ENCODE measurements around the gene ESRRG. TPM values are rescaled to one million over a fixed set of nuclear protein-coding genes. Genes with fewer than 3 reads are reported as not detected.

The ESRRG gene
- total and polyA plus RNA-seq, 2 donors (not counting 3 experiments of a cell fraction or from before 2014, with no cell fraction given) = not detected

GRCh38 chr1:216621536-216621935 is 101.7 kb downstream of the ESRRG start:
- dilution Hi-C loops (cut with MboI; ENCODE audit: extremely low pct_ligation_motif_present, low sequenced_read_pairs) = no loop called here

GRCh38 chr1:216617081-216617875 is 106.0 kb downstream of the ESRRG start:
- H3K9me3 ChIP-seq (replicated peaks; ENCODE audit: control insufficient read depth, insufficient read depth, low read length) = peaks cover 3% of the 10 kb centered on the region
- no peak overlapping the region for H3K4me2 ChIP-seq (ENCODE audit: insufficient read depth, low read length)
- dilution Hi-C loops (cut with MboI; ENCODE audit: extremely low pct_ligation_motif_present, low sequenced_read_pairs) = no loop called here
- no peaks in the 10 kb centered on the region for H3K36me3 ChIP-seq (ENCODE audit: control insufficient read depth in 2 of 2, extremely low read depth in 1 of 2, insufficient read depth in 2 of 2, low read length in 2 of 2)
- no peak for DNase-seq (ENCODE audit: low read depth, low spot score)
- H3K9me1 ChIP-seq (replicated peaks; ENCODE audit: control insufficient read depth, extremely low read depth, insufficient read depth, low read length) = no peaks in the 10 kb centered on the region
- CTCF ChIA-PET = no interaction called here
- POLR2A ChIA-PET = no interaction called here
- no peak overlapping the region for H3K9ac ChIP-seq (replicated peaks; ENCODE audit: extremely low read depth, insufficient read depth, low read length)
- no peak overlapping the region for H3K27ac ChIP-seq (ENCODE audit: insufficient read depth, low read depth, low read length)
- FAIRE-seq = no peak
- no peaks in the 10 kb centered on the region for H3K27me3 ChIP-seq (ENCODE audit: control insufficient read depth in 2 of 2, insufficient read depth in 2 of 2, low read length in 2 of 2)
- H2AFZ ChIP-seq (ENCODE audit: low read depth, low read length) = no peak overlapping the region
- no peaks in the 10 kb centered on the region for H3K79me2 ChIP-seq (ENCODE audit: control insufficient read depth, insufficient read depth, low read length)
- no peak for TF ChIP-seq POLR2A (IDR thresholded peaks at IDR 0.05; ENCODE audit: low read depth, low read length)
- TF ChIP-seq MYC (IDR thresholded peaks at IDR 0.05; ENCODE audit: low read depth, low read length) = no peak
- TF ChIP-seq FOS (IDR thresholded peaks at IDR 0.05; ENCODE audit: borderline replicate concordance, insufficient read depth, low read length) = no peak
- TF ChIP-seq JUN (IDR thresholded peaks at IDR 0.05; ENCODE audit: borderline replicate concordance, insufficient read depth, insufficient read length, low read depth) = no peak
- no peak for TF ChIP-seq GATA2 (IDR thresholded peaks at IDR 0.05; ENCODE audit: insufficient read depth, insufficient read length, low read depth, low read length)
- no peak for TF ChIP-seq CTCF (IDR thresholded peaks at IDR 0.05; ENCODE audit: extremely low read depth in 1 of 2, insufficient read depth in 1 of 2, low read depth in 1 of 2, low read length in 2 of 2)
- TF ChIP-seq MAX (IDR thresholded peaks at IDR 0.05; ENCODE audit: insufficient read depth, insufficient read length) = no peak
- BruUV-seq (replicated peaks) = no TSS peak
- intact Hi-C loops (cut with micrococcal nuclease) = no loop called here
- H3K4me1 ChIP-seq (ENCODE audit: control insufficient read depth, extremely low read depth, insufficient read depth, low read length) = no peaks in the 10 kb centered on the region
- H4K20me1 ChIP-seq (replicated peaks; ENCODE audit: control insufficient read depth, extremely low read depth, insufficient read depth, low read length) = no peaks in the 10 kb centered on the region
- no peak overlapping the region for H3K4me3 ChIP-seq (replicated peaks in 1 of 3; ENCODE audit: insufficient read depth in 1 of 3, low read depth in 1 of 3, low read length in 3 of 3)

More at GRCh38 chr1:216621536-216621935, 101.7 kb downstream of the ESRRG start:
- H3K4me2 ChIP-seq (ENCODE audit: insufficient read depth, low read length) = no peak overlapping the region
- H3K27ac ChIP-seq (ENCODE audit: insufficient read depth, low read depth, low read length) = no peak overlapping the region
- FAIRE-seq (no peak), DNase-seq (ENCODE audit: low read depth, low spot score) (no peak)
- H3K79me2 ChIP-seq (ENCODE audit: control insufficient read depth, insufficient read depth, low read length) = no peaks in the 10 kb centered on the region
- intact Hi-C loops (cut with micrococcal nuclease) = no loop called here
- H3K4me3 ChIP-seq (replicated peaks in 1 of 3; ENCODE audit: insufficient read depth in 1 of 3, low read depth in 1 of 3, low read length in 3 of 3) = no peak overlapping the region
- TF ChIP-seq JUN (IDR thresholded peaks at IDR 0.05; ENCODE audit: borderline replicate concordance, insufficient read depth, insufficient read length, low read depth) = no peak
- no peak for TF ChIP-seq FOS (IDR thresholded peaks at IDR 0.05; ENCODE audit: borderline replicate concordance, insufficient read depth, low read length)
- TF ChIP-seq POLR2AphosphoS5 (IDR thresholded peaks at IDR 0.05; ENCODE audit: insufficient read depth, low read depth, low read length) = no peak
- peaks cover 5% of the 10 kb centered on the region for H3K9me3 ChIP-seq (replicated peaks; ENCODE audit: control insufficient read depth, insufficient read depth, low read length)
- CTCF ChIA-PET = no interaction called here
- H3K9me1 ChIP-seq (replicated peaks; ENCODE audit: control insufficient read depth, extremely low read depth, insufficient read depth, low read length) = no peaks in the 10 kb centered on the region
- BruUV-seq (replicated peaks) = no TSS peak
- POLR2A ChIA-PET = no interaction called here
- no peaks in the 10 kb centered on the region for H4K20me1 ChIP-seq (replicated peaks; ENCODE audit: control insufficient read depth, extremely low read depth, insufficient read depth, low read length)
- no peaks in the 10 kb centered on the region for H3K27me3 ChIP-seq (ENCODE audit: control insufficient read depth in 2 of 2, insufficient read depth in 2 of 2, low read length in 2 of 2)
- no peak overlapping the region for H2AFZ ChIP-seq (ENCODE audit: low read depth, low read length)
- no peak overlapping the region for H3K9ac ChIP-seq (replicated peaks; ENCODE audit: extremely low read depth, insufficient read depth, low read length)
- H3K4me1 ChIP-seq (ENCODE audit: control insufficient read depth, extremely low read depth, insufficient read depth, low read length) = no peaks in the 10 kb centered on the region
- H3K36me3 ChIP-seq (ENCODE audit: control insufficient read depth in 2 of 2, extremely low read depth in 1 of 2, insufficient read depth in 2 of 2, low read length in 2 of 2) = no peaks in the 10 kb centered on the region
